Fibroblast of lung (primary cell): Measurements from ENCODE around the gene CYLD. TPM values are rescaled to one million over a fixed set of nuclear protein-coding genes. Genes with fewer than 3 reads are reported as not detected.
A peak's percentile ranks its signal among the peaks of the same experiment; 100 is the strongest.

Experiments used
- DNase-seq, 2 donors: peaks; one replicate each; pipeline versions ENCODE4 v3.0.0 to v3.0.0-alpha.2; 2010; ENCODE audit warnings: low read depth in 2 of 2
- H2AFZ ChIP-seq: 2 replicates; pipeline ENCODE4 v1.5.1; 2012; ENCODE audit warnings: low read length, control low read depth, inconsistent platforms
- H3K27ac ChIP-seq: 2 replicates; pipeline ENCODE4 v1.5.1; 2011; ENCODE audit warnings: low read length, control low read depth; ENCODE audit not compliant: insufficient read depth
- H3K27me3 ChIP-seq: 2 replicates; pipeline ENCODE4 v1.5.1; 2011; ENCODE audit warnings: mild to moderate bottlenecking, low read length; ENCODE audit not compliant: control insufficient read depth, insufficient read depth
- H3K36me3 ChIP-seq: 2 replicates; pipeline ENCODE4 v1.5.1; 2011; ENCODE audit warnings: low read length; ENCODE audit not compliant: control insufficient read depth, insufficient read depth
- H3K4me1 ChIP-seq: 2 replicates; pipeline ENCODE4 v1.5.1; 2011; ENCODE audit warnings: low read length; ENCODE audit not compliant: control insufficient read depth, insufficient read depth; ENCODE audit errors: extremely low read depth
- H3K4me2 ChIP-seq: 2 replicates; pipeline ENCODE4 v1.5.1; 2011; ENCODE audit warnings: low read length, control low read depth; ENCODE audit not compliant: insufficient read depth; ENCODE audit errors: extremely low read depth
- H3K4me3 ChIP-seq, 4 experiments: fragments of 200-600 bp in 1 of 4; sonication (generic) in 1 of 4; replicated peaks in 1 of 4; 2 replicates each; pipeline ENCODE4 v1.5.1; 2011 to 2016; ENCODE audit warnings: low read length in 4 of 4, low read depth in 3 of 4, mild to moderate bottlenecking in 3 of 4, control low read depth in 2 of 4, inconsistent platforms in 1 of 4, mixed read lengths in 1 of 4; ENCODE audit not compliant: insufficient read depth in 1 of 4; ENCODE audit errors: control extremely low read depth in 1 of 4
- H3K79me2 ChIP-seq: 2 replicates; pipeline ENCODE4 v1.5.1; 2012; ENCODE audit warnings: mild to moderate bottlenecking, low read length, inconsistent platforms; ENCODE audit not compliant: control insufficient read depth, insufficient read depth
- H3K9ac ChIP-seq: 2 replicates; pipeline ENCODE4 v1.5.1; 2011; ENCODE audit warnings: mild to moderate bottlenecking, low read length, control low read depth; ENCODE audit not compliant: insufficient read depth
- H3K9me3 ChIP-seq: 2 replicates; pipeline ENCODE4 v1.5.1; 2012; ENCODE audit warnings: low read depth, low read length; ENCODE audit not compliant: control insufficient read depth, insufficient read depth
- H4K20me1 ChIP-seq: 2 replicates; pipeline ENCODE4 v1.5.1; 2011; ENCODE audit warnings: low read length; ENCODE audit not compliant: control insufficient read depth, insufficient read depth; ENCODE audit errors: extremely low read depth
- CTCF ChIP-seq, 2 donors: IDR thresholded peaks in 1 of 2; conservative IDR thresholded peaks in 1 of 2; 1 replicate in 1 of 2; 2 replicates in 1 of 2; pipeline ENCODE4 v1.5.1; 2011 to 2012; ENCODE audit warnings: low read length in 2 of 2, control low read depth in 1 of 2, inconsistent platforms in 1 of 2, low read depth in 1 of 2, mild to moderate bottlenecking in 1 of 2
- EZH2 ChIP-seq: IDR thresholded peaks from 2 replicates; pipeline ENCODE4 v1.5.1; 2012; ENCODE audit warnings: low read length, control low read depth, mild to moderate bottlenecking; ENCODE audit errors: missing control alignments
- polyA plus RNA-seq, 2 donors: library from polyadenylated mRNA; depleted of rRNA in 1 of 2; stranded (reverse) in 1 of 2; unstranded in 1 of 2; fragments of >200 nt; gene quantifications; 2 replicates each; pipeline ENCODE4 v1.2.1, GENCODE V29; 2011 to 2012; ENCODE audit warnings: missing spikeins in 1 of 2
- total RNA-seq: library from RNA; depleted of rRNA; stranded (reverse); fragments of >200 nt; gene quantifications from 2 replicates; pipeline ENCODE4 v1.2.1, GENCODE V29; 2014

CYLD gene
- total and polyA plus RNA-seq, 2 donors (not counting 1 experiment from before 2014, with no cell fraction given): 22.1 to 66.7 TPM

GRCh38 chr16:50741225-50741780 lies 583 bp upstream of the CYLD start:
- Histone ChIP-seq H4K20me1 (no peaks in the 10 kb centered on the region), H3K4me1 (peaks cover 7% of the 10 kb centered on the region), H3K4me3 (peak overlapping the region; percentile 48 to 66 (median 58)), H2AFZ (peak overlapping the region; percentile 88), H3K27ac (peak overlapping the region; percentile 56), H3K36me3 (no peaks in the 10 kb centered on the region), H3K79me2 (no peaks in the 10 kb centered on the region), H3K27me3 (peaks cover 5% of the 10 kb centered on the region), H3K4me2 (peak overlapping the region; percentile 85), H3K9me3 (no peaks in the 10 kb centered on the region), H3K9ac (peak overlapping the region; percentile 14)
- DNase-seq: peak in 1 of 2 donors; percentile 12
- TF ChIP-seq CTCF (conservative IDR thresholded peaks at IDR 0.05 in 1 of 2, IDR thresholded peaks at IDR 0.05 in 1 of 2; ENCODE audit: low read depth in 1 of 2, low read length in 2 of 2) (no peak), EZH2 (no peak)

GRCh38 chr16:50742576-50743200 lies 802 bp downstream of the CYLD start:
- DNase-seq: peak; percentile 33 to 55
- Histone ChIP-seq H3K4me2 (peak overlapping the region; percentile 91), H3K4me1 (peaks cover 7% of the 10 kb centered on the region), H3K36me3 (no peaks in the 10 kb centered on the region), H3K27ac (peak overlapping the region; percentile 88), H3K9ac (peak overlapping the region; percentile 90), H2AFZ (peak overlapping the region; percentile 56), H3K27me3 (no peaks in the 10 kb centered on the region), H4K20me1 (no peaks in the 10 kb centered on the region), H3K79me2 (no peaks in the 10 kb centered on the region), H3K4me3 (peak overlapping the region; percentile 75 to 88 (median 76)), H3K9me3 (no peaks in the 10 kb centered on the region)
- TF ChIP-seq CTCF (conservative IDR thresholded peaks at IDR 0.05 in 1 of 2, IDR thresholded peaks at IDR 0.05 in 1 of 2; ENCODE audit: low read depth in 1 of 2, low read length in 2 of 2): no peak
- no peak for TF ChIP-seq EZH2

- no peak for DNase-seq
- Histone ChIP-seq H2AFZ (no peak overlapping the region), H3K4me2 (peak overlapping the region; percentile 91), H4K20me1 (no peaks in the 10 kb centered on the region), H3K4me1 (peaks cover 7% of the 10 kb centered on the region), H3K27ac (peak overlapping the region; percentile 7), H3K79me2 (no peaks in the 10 kb centered on the region), H3K9me3 (no peaks in the 10 kb centered on the region), H3K4me3 (peak overlapping the region in 3 of 4 experiments; percentile 75 to 88 (median 77)), H3K9ac (no peak overlapping the region), H3K36me3 (no peaks in the 10 kb centered on the region), H3K27me3 (no peaks in the 10 kb centered on the region)
- TF ChIP-seq CTCF (conservative IDR thresholded peaks at IDR 0.05 in 1 of 2, IDR thresholded peaks at IDR 0.05 in 1 of 2; ENCODE audit: low read depth in 1 of 2, low read length in 2 of 2): no peak
- TF ChIP-seq EZH2: no peak
These were observed 1.8 kb downstream of the CYLD start for GRCh38 chr16:50743581-50744225.
